Uterus (tissue), 2 donors: ENCODE measurements around the gene RET.

Source experiments
- POLR2A ChIP-seq, 2 donors: fragments of 450-650 bp; IDR thresholded peaks; one replicate each; pipeline ENCODE4 v1.6.1; 2016; ENCODE audit warnings: antibody characterized with exemption in 2 of 2, mild to moderate bottlenecking in 1 of 2, moderate library complexity in 1 of 2
- TF ChIP-seq, protein P1 (sequence below), 4 experiments: fragments of 200-600 bp in 2 of 4; fragments of 450-650 bp in 2 of 4; sonication (generic) in 2 of 4; IDR thresholded peaks; one replicate each; pipeline ENCODE4 v1.5.1; 2016 to 2019; ENCODE audit warnings: antibody characterized with exemption in 4 of 4, mild to moderate bottlenecking in 2 of 4, moderate library complexity in 1 of 4

DNA sequence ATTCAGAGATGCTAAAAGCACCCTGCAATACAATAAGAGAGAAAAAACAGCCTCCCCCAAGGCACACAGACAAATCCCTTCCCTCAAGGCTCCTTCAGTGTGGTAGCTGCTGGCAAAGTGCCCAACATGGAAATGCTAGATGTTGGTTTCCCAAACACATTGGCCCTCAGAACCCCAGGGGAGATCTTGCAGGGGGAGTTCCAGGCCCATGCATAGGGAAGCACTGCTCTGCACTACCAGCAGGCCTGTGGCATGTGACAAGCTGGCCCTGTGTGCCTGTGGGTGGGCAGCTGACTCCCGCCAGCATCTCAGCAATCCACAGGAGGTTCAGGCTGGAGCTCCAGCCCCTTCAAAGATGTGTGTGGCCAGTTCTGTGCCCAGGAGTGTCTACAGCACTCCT is 44.6 kb downstream of the RET start:
- TF ChIP-seq, protein P1, sequence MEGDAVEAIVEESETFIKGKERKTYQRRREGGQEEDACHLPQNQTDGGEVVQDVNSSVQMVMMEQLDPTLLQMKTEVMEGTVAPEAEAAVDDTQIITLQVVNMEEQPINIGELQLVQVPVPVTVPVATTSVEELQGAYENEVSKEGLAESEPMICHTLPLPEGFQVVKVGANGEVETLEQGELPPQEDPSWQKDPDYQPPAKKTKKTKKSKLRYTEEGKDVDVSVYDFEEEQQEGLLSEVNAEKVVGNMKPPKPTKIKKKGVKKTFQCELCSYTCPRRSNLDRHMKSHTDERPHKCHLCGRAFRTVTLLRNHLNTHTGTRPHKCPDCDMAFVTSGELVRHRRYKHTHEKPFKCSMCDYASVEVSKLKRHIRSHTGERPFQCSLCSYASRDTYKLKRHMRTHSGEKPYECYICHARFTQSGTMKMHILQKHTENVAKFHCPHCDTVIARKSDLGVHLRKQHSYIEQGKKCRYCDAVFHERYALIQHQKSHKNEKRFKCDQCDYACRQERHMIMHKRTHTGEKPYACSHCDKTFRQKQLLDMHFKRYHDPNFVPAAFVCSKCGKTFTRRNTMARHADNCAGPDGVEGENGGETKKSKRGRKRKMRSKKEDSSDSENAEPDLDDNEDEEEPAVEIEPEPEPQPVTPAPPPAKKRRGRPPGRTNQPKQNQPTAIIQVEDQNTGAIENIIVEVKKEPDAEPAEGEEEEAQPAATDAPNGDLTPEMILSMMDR (IDR thresholded peaks at IDR 0.05) = no peak
- no peak for TF ChIP-seq POLR2A (IDR thresholded peaks at IDR 0.05)
